NCI-H2029 treated with DMSO at 0.1 percent for 48 hours (cell line): ENCODE data around the gene GLIS1.

Experiments
- DNase-seq: peaks from one replicate; lab custom pipeline; 2025; lab: John Stamatoyannopoulos, UW

Gene GLIS1

GRCh38 chr1:53636621-53637171, 102.3 kb downstream of the GLIS1 start:
- no peak for DNase-seq

- DNase-seq: no peak
Observed at GRCh38 chr1:53634571-53634979, 104.4 kb downstream of the GLIS1 start.

- DNase-seq: no peak
Observed at GRCh38 chr1:53633073-53633704, 105.8 kb downstream of the GLIS1 start.

GRCh38 chr1:53631622-53632310, 107.2 kb downstream of the GLIS1 start:
- DNase-seq: no peak

- no peak for DNase-seq
Observed at GRCh38 chr1:53629101-53629691, 109.8 kb downstream of the GLIS1 start.

- no peak for DNase-seq
Observed at GRCh38 chr1:53628286-53628955, 110.5 kb downstream of the GLIS1 start.

GRCh38 chr1:53627666-53628065, 111.3 kb downstream of the GLIS1 start:
- no peak for DNase-seq

GRCh38 chr1:53627031-53627430, 111.9 kb downstream of the GLIS1 start:
- DNase-seq: no peak

- no peak for DNase-seq
Observed at GRCh38 chr1:53626616-53627015, 112.3 kb downstream of the GLIS1 start.

GRCh38 chr1:53625766-53626520, 113.0 kb downstream of the GLIS1 start:
- DNase-seq: no peak

- no peak for DNase-seq
Observed at GRCh38 chr1:53625049-53625448, 113.9 kb downstream of the GLIS1 start.

GRCh38 chr1:53622531-53622930, 116.4 kb downstream of the GLIS1 start:
- DNase-seq: no peak

GRCh38 chr1:53621144-53621543, 117.8 kb downstream of the GLIS1 start:
- no peak for DNase-seq

GRCh38 chr1:53620061-53620855, 118.7 kb downstream of the GLIS1 start:
- DNase-seq: no peak

GRCh38 chr1:53619367-53620060, 119.5 kb downstream of the GLIS1 start:
- no peak for DNase-seq

- no peak for DNase-seq
Observed at GRCh38 chr1:53618500-53619366, 120.2 kb downstream of the GLIS1 start.

- DNase-seq: no peak
Observed at GRCh38 chr1:53617851-53618499, 121.0 kb downstream of the GLIS1 start.

GRCh38 chr1:53617382-53617781, 121.6 kb downstream of the GLIS1 start:
- DNase-seq: no peak

- no peak for DNase-seq
Observed at GRCh38 chr1:53616927-53617326, 122.0 kb downstream of the GLIS1 start.
